Cardiac muscle cell (in vitro differentiated cells and primary cell): ENCODE results near the gene PPP2R2C. TPM values are rescaled to one million over a fixed set of nuclear protein-coding genes. Genes with fewer than 3 reads are reported as not detected.

Source experiments
- DNase-seq, 2 donors: peaks; one replicate each; pipeline versions ENCODE4 v3.0.0 to v3.0.0-alpha.2; 2010 to 2017; ENCODE audit warnings: low read depth in 1 of 2, low spot score in 1 of 2
- H3K27ac ChIP-seq: fragments of 200-600 bp; sonication (generic); 2 replicates; pipeline ENCODE4 v1.5.1; 2016
- H3K27me3 ChIP-seq: fragments of 200-600 bp; sonication (generic); 2 replicates; pipeline ENCODE4 v1.6.0; 2016; ENCODE audit warnings: control low read depth
- H3K36me3 ChIP-seq: fragments of 200-600 bp; sonication (generic); 2 replicates; pipeline ENCODE4 v1.5.1; 2016; ENCODE audit warnings: control low read depth
- H3K4me1 ChIP-seq: fragments of 200-600 bp; sonication (generic); 2 replicates; pipeline ENCODE4 v1.8.1; 2017; ENCODE audit warnings: low read depth, mild to moderate bottlenecking, mixed run types
- H3K4me3 ChIP-seq: fragments of 200-600 bp; sonication (generic); 2 replicates; pipeline ENCODE4 v1.5.1; 2016; ENCODE audit warnings: mild to moderate bottlenecking
- H3K9me3 ChIP-seq: fragments of 200-600 bp; sonication (generic); 2 replicates; pipeline ENCODE4 v1.5.1; 2017; ENCODE audit warnings: low read depth, mild to moderate bottlenecking, control low read depth
- CTCF ChIP-seq: IDR thresholded peaks from 2 replicates; pipeline ENCODE4 v1.5.1; 2012; ENCODE audit warnings: low read depth, mild to moderate bottlenecking, low read length
- polyA plus RNA-seq: library from polyadenylated mRNA; unstranded; fragments of >200 nt; fragmentation: Nextera tagmentation; extraction: Ambion mirVana; gene quantifications from 2 replicates; pipeline ENCODE4 v1.2.1, GENCODE V29; 2016
- total RNA-seq: library from RNA; depleted of rRNA; stranded (reverse); fragments of >200 nt; gene quantifications from 2 replicates; pipeline ENCODE4 v1.2.3, GENCODE V29; 2016

PPP2R2C gene
- total and polyA plus RNA-seq, 2 experiments from 2014 or later, result not detected

- Histone ChIP-seq H3K4me1 (peaks cover 8% of the 10 kb centered on the region), H3K9me3 (no peaks in the 10 kb centered on the region), H3K4me3 (no peak overlapping the region), H3K36me3 (no peaks in the 10 kb centered on the region), H3K27me3 (no peaks in the 10 kb centered on the region), H3K27ac (no peak overlapping the region)
- TF ChIP-seq CTCF, result no peak
- peak; percentile 26 to 72 for DNase-seq
Observed at GRCh38 chr4:6272863-6273660, 199.4 kb downstream of the PPP2R2C start.

DNA sequence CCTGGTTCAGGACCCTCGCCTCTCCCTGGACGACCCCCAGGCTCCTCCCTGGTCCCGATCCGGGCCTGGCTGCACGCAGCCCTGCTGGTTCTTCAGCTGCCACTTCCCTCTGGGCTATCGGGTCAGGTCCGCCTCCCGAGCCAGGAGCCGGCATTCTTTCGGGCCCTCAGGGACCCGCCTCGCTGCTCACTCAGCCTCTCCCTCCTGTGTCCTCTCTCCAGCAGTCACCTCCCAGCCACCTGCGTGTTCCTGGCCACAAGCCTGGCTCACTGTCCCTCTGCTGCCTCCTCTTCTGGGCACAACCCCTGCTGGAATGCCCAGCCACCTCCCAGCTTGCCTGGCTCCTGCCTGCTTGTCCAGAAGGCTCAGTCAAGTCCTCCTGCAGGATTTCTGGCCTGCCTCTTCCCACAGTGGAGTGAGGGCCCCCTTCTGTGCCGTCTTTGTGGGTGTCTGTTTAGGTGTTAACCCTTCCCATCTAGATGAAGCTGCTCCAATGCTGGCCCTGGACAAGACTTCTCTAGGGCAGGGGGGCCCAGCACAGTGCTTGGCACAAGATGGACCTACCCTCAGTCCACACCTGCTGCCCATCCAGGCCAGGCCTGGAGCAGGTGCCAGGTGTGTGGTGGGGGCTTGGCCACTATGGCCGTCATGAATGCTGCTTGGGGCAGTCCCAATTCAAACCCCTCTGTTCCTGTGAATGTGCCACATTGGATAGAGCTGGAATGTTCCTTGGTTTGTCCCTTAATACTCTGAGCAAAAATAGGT, 200.5 kb downstream of the PPP2R2C start:
- TF ChIP-seq CTCF, result no peak
- H3K4me3 ChIP-seq, result no peak overlapping the region
- DNase-seq, result no peak
- H3K4me1 ChIP-seq, result peaks cover 8% of the 10 kb centered on the region
- no peaks in the 10 kb centered on the region for H3K9me3 ChIP-seq
- no peak overlapping the region for H3K27ac ChIP-seq
- no peaks in the 10 kb centered on the region for H3K27me3 ChIP-seq
- H3K36me3 ChIP-seq, result no peaks in the 10 kb centered on the region

DNA sequence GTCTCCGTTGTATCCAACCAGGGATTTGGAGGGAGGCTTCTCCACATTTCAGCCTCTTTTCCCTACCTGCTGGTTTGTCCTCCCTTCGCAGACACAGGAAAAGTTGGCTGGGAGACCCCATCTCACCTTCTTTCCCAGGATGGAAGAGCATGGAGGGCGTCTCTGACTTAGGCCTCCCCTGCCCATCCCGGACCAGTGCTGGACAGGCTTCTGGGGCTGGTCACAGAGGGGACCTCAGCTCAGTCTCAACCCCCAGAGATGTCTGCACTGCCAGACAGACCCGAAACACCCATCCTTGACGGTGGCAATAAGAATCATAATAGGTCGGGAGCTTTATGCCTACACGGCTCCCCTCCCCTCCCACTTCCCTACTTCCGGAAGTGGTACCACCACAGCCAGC, 201.2 kb downstream of the PPP2R2C start:
- Histone ChIP-seq H3K27ac (no peak overlapping the region), H3K4me3 (no peak overlapping the region), H3K4me1 (peaks cover 8% of the 10 kb centered on the region), H3K9me3 (no peaks in the 10 kb centered on the region), H3K36me3 (no peaks in the 10 kb centered on the region), H3K27me3 (no peaks in the 10 kb centered on the region)
- no peak for DNase-seq
- TF ChIP-seq CTCF, result no peak

DNA sequence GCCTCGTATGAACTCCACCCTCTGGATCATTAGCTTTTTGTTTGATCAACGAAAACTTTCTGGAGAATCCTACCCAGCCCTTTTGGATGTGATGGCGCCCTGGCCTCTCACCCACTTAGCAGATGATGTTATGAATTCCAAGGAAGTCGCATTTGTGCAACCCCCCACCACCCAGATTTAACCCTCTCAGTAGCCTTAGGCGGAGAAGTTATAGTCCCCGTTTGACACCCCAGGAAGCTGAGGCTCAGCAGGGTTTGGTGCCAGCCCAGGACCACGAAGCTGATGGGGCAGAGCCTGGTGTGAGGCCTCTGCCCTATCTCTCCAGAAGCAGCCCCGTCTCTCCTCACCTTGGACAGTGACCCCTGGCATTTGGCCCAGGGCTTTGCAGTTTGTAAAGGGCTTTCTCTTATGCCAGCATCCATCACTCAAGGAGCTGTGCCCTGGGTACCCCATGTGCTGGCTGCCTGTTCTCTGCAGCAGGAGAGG, 201.7 kb downstream of the PPP2R2C start:
- TF ChIP-seq CTCF, result no peak
- peak overlapping the region; percentile 81 for H3K4me3 ChIP-seq
- no peak overlapping the region for H3K27ac ChIP-seq
- H3K36me3 ChIP-seq, result no peaks in the 10 kb centered on the region
- peak in 1 of 2 donors; percentile 48 for DNase-seq
- no peaks in the 10 kb centered on the region for H3K9me3 ChIP-seq
- no peaks in the 10 kb centered on the region for H3K27me3 ChIP-seq
- H3K4me1 ChIP-seq, result peaks cover 8% of the 10 kb centered on the region

Other genes starting within 250 kb of the PPP2R2C start
- gene WFS1, start 202.8 kb downstream of the PPP2R2C start, total RNA-seq, result 29.0 and 44.8 TPM in 2 replicates
- gene WFS1, start 202.8 kb downstream of the PPP2R2C start, polyA plus RNA-seq, result 17.3 and 30.4 TPM in 2 replicates
- gene MAN2B2, start 102.6 kb upstream of the PPP2R2C start, total RNA-seq, result 8.2 and 10.2 TPM in 2 replicates
- 4.4 and 5.4 TPM in 2 replicates for gene MAN2B2, start 102.6 kb upstream of the PPP2R2C start, polyA plus RNA-seq
- 262 and 291 TPM in 2 replicates for gene MRFAP1, start 168.1 kb upstream of the PPP2R2C start, total RNA-seq
- 315 and 319 TPM in 2 replicates for gene MRFAP1, start 168.1 kb upstream of the PPP2R2C start, polyA plus RNA-seq
- gene S100P, start 221.3 kb upstream of the PPP2R2C start, total RNA-seq, result not detected in 2 replicates
- gene S100P, start 221.3 kb upstream of the PPP2R2C start, polyA plus RNA-seq, result not detected in 2 replicates
- 82.4 and 112 TPM in 2 replicates for gene MRFAP1L1, start 237.3 kb upstream of the PPP2R2C start, total RNA-seq
- gene MRFAP1L1, start 237.3 kb upstream of the PPP2R2C start, polyA plus RNA-seq, result 73.3 and 76.4 TPM in 2 replicates
- gene BLOC1S4, start 243.6 kb upstream of the PPP2R2C start, total RNA-seq, result 48.9 and 52.1 TPM in 2 replicates
- 53.5 and 55.5 TPM in 2 replicates for gene BLOC1S4, start 243.6 kb upstream of the PPP2R2C start, polyA plus RNA-seq